ENCODE data around the gene TLE6.

TLE6 gene

DNA sequence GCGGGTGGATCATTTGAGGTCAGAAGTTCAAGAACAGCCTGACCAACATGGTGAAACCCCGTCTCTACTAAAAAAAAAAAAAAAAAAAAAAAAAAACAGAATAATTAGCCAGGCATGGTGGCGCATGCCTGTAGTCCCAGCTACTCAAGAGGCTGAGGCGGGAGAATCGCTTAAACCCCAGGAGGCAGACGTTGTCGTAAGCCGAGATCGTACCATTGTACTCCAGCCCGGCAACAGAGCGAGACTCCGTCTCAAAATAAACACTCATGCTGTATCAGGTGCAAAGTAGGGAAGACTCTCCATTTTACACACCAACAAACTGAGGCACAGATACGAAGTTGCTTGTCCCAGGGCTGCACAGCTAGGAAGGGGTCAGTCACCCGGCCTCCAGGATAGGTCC is 15.6 kb downstream of the TLE6 start:
- POLR2A ChIA-PET: no interaction called here
- CTCF ChIA-PET: no interaction called here
- DNase-seq (ENCODE audit: extremely low spot score): no peak
- no peak for TF ChIP-seq NFRKB (IDR thresholded peaks at IDR 0.05)

- ChIA-PET POLR2A (no interaction called here), CTCF (no interaction called here)
- no peak for DNase-seq (ENCODE audit: extremely low spot score)
- TF ChIP-seq L3MBTL2 (conservative IDR thresholded peaks at IDR 0.05) (no peak), LEF1 (IDR thresholded peaks at IDR 0.05; ENCODE audit: borderline replicate concordance) (no peak), HDGF (IDR thresholded peaks at IDR 0.05; ENCODE audit: borderline replicate concordance) (no peak), FOXA1 (IDR thresholded peaks at IDR 0.05) (no peak), ELF4 (IDR thresholded peaks at IDR 0.05) (no peak), FOXM1 (IDR thresholded peaks at IDR 0.05; ENCODE audit: borderline replicate concordance) (no peak), BHLHE40 (IDR thresholded peaks at IDR 0.05; ENCODE audit: borderline replicate concordance) (no peak), CTBP1 (IDR thresholded peaks at IDR 0.05; ENCODE audit: borderline replicate concordance) (no peak), NFRKB (IDR thresholded peaks at IDR 0.05) (no peak), ARNT (IDR thresholded peaks at IDR 0.05) (no peak), SUZ12 (IDR thresholded peaks at IDR 0.05) (no peak), TARDBP (IDR thresholded peaks at IDR 0.05) (no peak), FOXK2 (IDR thresholded peaks at IDR 0.05) (no peak), ZNF384 (IDR thresholded peaks at IDR 0.05) (no peak), SP1 (IDR thresholded peaks at IDR 0.05) (no peak), PKNOX1 (IDR thresholded peaks at IDR 0.05) (no peak)
These were observed 16.2 kb downstream of the TLE6 start for GRCh38 chr19:2993579-2993978.

DNA sequence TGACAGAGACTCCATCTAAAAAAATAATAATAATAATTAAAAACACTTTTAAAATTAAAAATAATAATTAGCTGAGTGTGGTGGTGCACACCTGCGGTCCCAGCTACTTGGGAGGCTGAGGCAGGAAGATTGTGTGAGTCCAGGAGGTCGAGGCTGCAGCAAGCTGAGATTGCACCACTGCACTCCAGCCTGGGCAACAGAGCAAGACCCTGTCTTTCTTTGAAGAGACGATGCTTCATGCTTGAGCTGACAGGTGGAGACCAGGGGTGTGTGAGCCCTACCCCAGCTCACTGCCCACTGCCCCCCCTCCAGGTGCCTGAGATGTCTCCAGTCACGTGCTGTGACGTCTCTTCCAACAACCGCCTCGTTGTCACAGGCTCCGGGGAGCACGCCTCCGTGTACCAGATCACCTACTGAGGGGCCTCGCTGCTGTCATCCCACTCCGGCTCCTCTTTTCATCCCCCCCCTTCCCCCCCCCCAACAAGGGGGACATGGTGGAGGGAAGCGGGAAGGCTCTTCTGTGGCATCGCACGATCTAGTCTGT is 17.3 kb downstream of the TLE6 start:
- POLR2A ChIA-PET: no interaction called here
- no peak for TF ChIP-seq NFRKB (IDR thresholded peaks at IDR 0.05)
- TF ChIP-seq PKNOX1 (IDR thresholded peaks at IDR 0.05): no peak
- no peak for TF ChIP-seq TARDBP (IDR thresholded peaks at IDR 0.05)
- TF ChIP-seq FOXA1 (IDR thresholded peaks at IDR 0.05): no peak
- TF ChIP-seq SP1 (IDR thresholded peaks at IDR 0.05): no peak
- TF ChIP-seq SUZ12 (IDR thresholded peaks at IDR 0.05): no peak
- TF ChIP-seq L3MBTL2 (conservative IDR thresholded peaks at IDR 0.05): no peak
- TF ChIP-seq ZNF384 (IDR thresholded peaks at IDR 0.05): no peak
- TF ChIP-seq CTBP1 (IDR thresholded peaks at IDR 0.05; ENCODE audit: borderline replicate concordance): no peak
- no peak for TF ChIP-seq ARNT (IDR thresholded peaks at IDR 0.05)
- TF ChIP-seq LEF1 (IDR thresholded peaks at IDR 0.05; ENCODE audit: borderline replicate concordance): no peak
- TF ChIP-seq FOXK2 (IDR thresholded peaks at IDR 0.05): no peak
- no peak for TF ChIP-seq ELF4 (IDR thresholded peaks at IDR 0.05)
- TF ChIP-seq HDGF (IDR thresholded peaks at IDR 0.05; ENCODE audit: borderline replicate concordance): no peak
- no peak for TF ChIP-seq BHLHE40 (IDR thresholded peaks at IDR 0.05; ENCODE audit: borderline replicate concordance)
- no peak for TF ChIP-seq FOXM1 (IDR thresholded peaks at IDR 0.05; ENCODE audit: borderline replicate concordance)
- CTCF ChIA-PET: no interaction called here
- no peak for DNase-seq (ENCODE audit: extremely low spot score)

DNA sequence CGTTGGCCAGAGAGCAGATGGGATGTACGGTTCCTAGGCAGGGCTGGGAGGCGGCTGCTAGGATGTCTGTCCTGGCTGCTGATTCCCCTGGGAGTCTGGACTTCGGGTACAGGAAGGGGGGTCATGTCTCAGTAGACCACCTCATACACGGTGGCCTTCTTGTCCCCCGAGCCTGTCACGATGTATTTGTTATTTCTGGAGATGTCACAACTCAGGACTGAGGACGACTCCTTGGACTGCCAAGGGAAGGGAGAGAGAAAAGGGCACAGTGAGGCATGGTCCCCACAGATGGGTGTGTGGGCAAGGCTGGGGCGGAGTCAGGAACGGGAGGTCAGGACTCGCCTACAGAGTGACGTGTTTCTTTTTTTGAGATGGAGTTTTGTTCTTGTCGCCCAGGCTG is 20.4 kb downstream of the TLE6 start:
- DNase-seq (ENCODE audit: extremely low spot score): no peak
- ChIA-PET POLR2A (no interaction called here), CTCF (no interaction called here)
- no peak for TF ChIP-seq ZNF384 (IDR thresholded peaks at IDR 0.05)
- TF ChIP-seq BHLHE40 (IDR thresholded peaks at IDR 0.05; ENCODE audit: borderline replicate concordance): no peak
- no peak for TF ChIP-seq LEF1 (IDR thresholded peaks at IDR 0.05; ENCODE audit: borderline replicate concordance)
- TF ChIP-seq CTBP1 (IDR thresholded peaks at IDR 0.05; ENCODE audit: borderline replicate concordance): no peak
- no peak for TF ChIP-seq L3MBTL2 (conservative IDR thresholded peaks at IDR 0.05)
- no peak for TF ChIP-seq SP1 (IDR thresholded peaks at IDR 0.05)
- no peak for TF ChIP-seq TARDBP (IDR thresholded peaks at IDR 0.05)
- no peak for TF ChIP-seq PKNOX1 (IDR thresholded peaks at IDR 0.05)
- no peak for TF ChIP-seq SUZ12 (IDR thresholded peaks at IDR 0.05)
- no peak for TF ChIP-seq FOXA1 (IDR thresholded peaks at IDR 0.05)
- TF ChIP-seq ARNT (IDR thresholded peaks at IDR 0.05): no peak
- no peak for TF ChIP-seq FOXM1 (IDR thresholded peaks at IDR 0.05; ENCODE audit: borderline replicate concordance)

GRCh38 chr19:2998642-2999041 is 21.3 kb downstream of the TLE6 start:
- DNase-seq (ENCODE audit: extremely low spot score): no peak
- ChIA-PET POLR2A (no interaction called here), CTCF (no interaction called here)
- TF ChIP-seq SUZ12 (IDR thresholded peaks at IDR 0.05) (no peak), HDGF (IDR thresholded peaks at IDR 0.05; ENCODE audit: borderline replicate concordance) (no peak), L3MBTL2 (conservative IDR thresholded peaks at IDR 0.05) (no peak), CTBP1 (IDR thresholded peaks at IDR 0.05; ENCODE audit: borderline replicate concordance) (no peak), TARDBP (IDR thresholded peaks at IDR 0.05) (no peak), ZNF384 (IDR thresholded peaks at IDR 0.05) (no peak), PKNOX1 (IDR thresholded peaks at IDR 0.05) (no peak), FOXM1 (IDR thresholded peaks at IDR 0.05; ENCODE audit: borderline replicate concordance) (no peak), ARNT (IDR thresholded peaks at IDR 0.05) (no peak), FOXK2 (IDR thresholded peaks at IDR 0.05) (no peak), SP1 (IDR thresholded peaks at IDR 0.05) (no peak)

GRCh38 chr19:3001235-3001800 is 24.0 kb downstream of the TLE6 start:
- ChIA-PET CTCF (no interaction called here), POLR2A (no interaction called here)
- TF ChIP-seq SUZ12 (IDR thresholded peaks at IDR 0.05) (no peak), TARDBP (IDR thresholded peaks at IDR 0.05) (no peak), ARNT (IDR thresholded peaks at IDR 0.05) (no peak), ZNF384 (IDR thresholded peaks at IDR 0.05) (no peak), FOXK2 (IDR thresholded peaks at IDR 0.05) (no peak), L3MBTL2 (conservative IDR thresholded peaks at IDR 0.05) (no peak), FOXA1 (IDR thresholded peaks at IDR 0.05) (no peak), BHLHE40 (IDR thresholded peaks at IDR 0.05; ENCODE audit: borderline replicate concordance) (no peak), NFRKB (IDR thresholded peaks at IDR 0.05) (no peak)
- no peak for DNase-seq (ENCODE audit: extremely low spot score)
